Thoracic aorta (tissue), 2 donors: ENCODE data around the gene PPP6R3. TPM values are rescaled to one million over a fixed set of nuclear protein-coding genes. Genes with fewer than 3 reads are reported as not detected.

Source experiments
- ATAC-seq: fragments of 150-250 bp; one replicate; pipeline ENCODE4 v1.8.0; 2017; ENCODE audit warnings: low read depth; ENCODE audit not compliant: insufficient number of reproducible peaks, low FRiP score
- DNase-seq: peaks from one replicate; pipeline ENCODE4 v3.0.0-alpha.2; 2020; ENCODE audit warnings: low spot score
- H3K27ac ChIP-seq, 2 donors: fragments of 200-600 bp; sonication (generic); 1 replicate in 1 of 2; 2 replicates in 1 of 2; pipeline ENCODE4 v1.5.1; 2016; ENCODE audit warnings: mild to moderate bottlenecking in 2 of 2, moderate library complexity in 2 of 2
- H3K27me3 ChIP-seq: fragments of 200-600 bp; sonication (generic); replicated peaks from 2 replicates; pipeline ENCODE4 v1.6.0; 2016; ENCODE audit warnings: mild to moderate bottlenecking; ENCODE audit not compliant: insufficient read depth
- H3K36me3 ChIP-seq: fragments of 200-600 bp; sonication (generic); one replicate; pipeline ENCODE4 v1.5.1; 2016
- H3K4me1 ChIP-seq, 2 donors: fragments of 200-600 bp; sonication (generic); 1 replicate in 1 of 2; 2 replicates in 1 of 2; pipeline versions ENCODE4 v1.5.1 to v1.6.0; 2016; ENCODE audit warnings: low read depth in 2 of 2, mild to moderate bottlenecking in 1 of 2; ENCODE audit not compliant: control insufficient read depth in 1 of 2
- H3K4me3 ChIP-seq: fragments of 200-600 bp; sonication (generic); 2 replicates; pipeline ENCODE4 v1.5.1; 2016; ENCODE audit warnings: mild to moderate bottlenecking
- H3K9me3 ChIP-seq: fragments of 200-600 bp; sonication (generic); 2 replicates; pipeline ENCODE4 v1.5.1; 2016
- total RNA-seq, 2 donors: library from RNA; depleted of rRNA; stranded (reverse); fragments of >200 nt; gene quantifications; one replicate each; pipeline versions ENCODE4 v1.1.0 to v1.2.3, GENCODE V29; 2016
- TF ChIP-seq, protein P1 (sequence below): fragments of 200-600 bp; sonication (generic); IDR thresholded peaks from one replicate; pipeline ENCODE4 v1.5.1; 2019; ENCODE audit warnings: antibody characterized with exemption

The PPP6R3 gene
- total RNA-seq, 2 donors from 2014 or later: 75.4 to 166 TPM

DNA sequence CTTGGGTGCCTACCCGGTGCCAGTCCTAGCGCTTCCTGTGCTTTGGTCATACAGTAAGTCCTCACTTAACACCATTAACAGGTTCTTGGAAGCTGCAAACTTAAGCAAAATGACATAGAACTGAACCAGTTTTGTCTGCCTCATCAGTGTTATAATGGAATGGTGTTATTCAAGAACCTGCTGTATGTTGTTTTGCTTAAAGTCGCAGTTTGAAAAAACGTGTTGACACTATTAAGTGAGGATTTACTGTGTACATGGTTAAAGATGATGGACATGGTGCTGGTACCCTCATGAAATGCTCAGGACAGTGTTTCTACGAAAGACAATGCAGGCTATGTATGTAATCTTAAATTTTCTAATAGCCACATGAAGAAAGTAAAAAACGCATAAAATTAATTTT, 41.3 kb downstream of the PPP6R3 start:
- DNase-seq (no peak), ATAC-seq (no peak)
- H3K27me3 ChIP-seq: no peaks in the 10 kb centered on the region
- H3K27ac ChIP-seq: no peak overlapping the region
- no peaks in the 10 kb centered on the region for H3K36me3 ChIP-seq
- H3K4me3 ChIP-seq: no peak overlapping the region
- TF ChIP-seq, protein P1, sequence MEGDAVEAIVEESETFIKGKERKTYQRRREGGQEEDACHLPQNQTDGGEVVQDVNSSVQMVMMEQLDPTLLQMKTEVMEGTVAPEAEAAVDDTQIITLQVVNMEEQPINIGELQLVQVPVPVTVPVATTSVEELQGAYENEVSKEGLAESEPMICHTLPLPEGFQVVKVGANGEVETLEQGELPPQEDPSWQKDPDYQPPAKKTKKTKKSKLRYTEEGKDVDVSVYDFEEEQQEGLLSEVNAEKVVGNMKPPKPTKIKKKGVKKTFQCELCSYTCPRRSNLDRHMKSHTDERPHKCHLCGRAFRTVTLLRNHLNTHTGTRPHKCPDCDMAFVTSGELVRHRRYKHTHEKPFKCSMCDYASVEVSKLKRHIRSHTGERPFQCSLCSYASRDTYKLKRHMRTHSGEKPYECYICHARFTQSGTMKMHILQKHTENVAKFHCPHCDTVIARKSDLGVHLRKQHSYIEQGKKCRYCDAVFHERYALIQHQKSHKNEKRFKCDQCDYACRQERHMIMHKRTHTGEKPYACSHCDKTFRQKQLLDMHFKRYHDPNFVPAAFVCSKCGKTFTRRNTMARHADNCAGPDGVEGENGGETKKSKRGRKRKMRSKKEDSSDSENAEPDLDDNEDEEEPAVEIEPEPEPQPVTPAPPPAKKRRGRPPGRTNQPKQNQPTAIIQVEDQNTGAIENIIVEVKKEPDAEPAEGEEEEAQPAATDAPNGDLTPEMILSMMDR: no peak
- no peaks in the 10 kb centered on the region for H3K9me3 ChIP-seq
- peaks cover 52 to 80% of the 10 kb centered on the region in 2 donors for H3K4me1 ChIP-seq

DNA sequence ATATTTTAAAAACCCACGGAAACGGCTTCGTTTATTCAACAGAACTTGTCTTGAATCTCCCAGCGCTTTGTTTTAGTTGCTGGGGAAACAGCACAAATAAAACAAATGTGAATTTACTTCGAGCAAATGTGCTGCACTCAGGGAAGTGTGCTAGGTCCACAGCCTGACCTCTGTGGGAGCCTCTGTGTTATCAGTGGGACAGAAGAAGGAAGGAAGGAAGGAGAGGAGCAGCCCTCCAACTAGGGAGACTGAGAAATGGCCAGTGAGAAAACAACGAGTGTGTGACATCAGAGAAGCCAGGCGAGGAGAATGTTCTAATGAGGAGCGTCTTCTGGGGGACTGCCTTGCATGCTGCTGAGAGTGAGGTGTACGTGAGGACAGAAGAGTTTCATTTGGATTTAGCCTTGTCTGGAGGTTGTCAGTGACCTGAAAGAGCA, 42.7 kb downstream of the PPP6R3 start:
- no peak for ATAC-seq
- Histone ChIP-seq H3K27ac (no peak overlapping the region), H3K27me3 (no peaks in the 10 kb centered on the region), H3K36me3 (no peaks in the 10 kb centered on the region), H3K4me1 (peaks cover 49 to 82% of the 10 kb centered on the region in 2 donors), H3K4me3 (no peak overlapping the region), H3K9me3 (no peaks in the 10 kb centered on the region)
- TF ChIP-seq, protein P1: no peak
- DNase-seq: no peak

DNA sequence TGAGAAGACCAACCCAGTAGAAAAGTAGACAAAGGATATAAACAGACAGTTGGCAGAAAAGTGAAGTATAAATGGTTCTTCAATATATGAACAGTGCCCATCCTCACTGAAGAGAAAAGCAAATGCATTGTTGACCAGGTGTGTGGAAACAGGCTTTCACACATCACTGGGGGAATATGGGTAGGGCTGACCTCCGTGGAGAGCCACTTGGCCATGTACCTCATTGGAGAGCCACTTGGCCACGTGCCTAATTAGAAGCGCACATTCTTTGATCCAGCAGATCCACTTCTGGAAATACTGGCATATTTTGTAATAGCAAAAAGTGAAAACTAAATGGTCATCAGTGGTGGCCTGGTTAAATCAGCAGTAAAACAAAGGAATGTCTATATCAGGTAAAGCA, 43.2 kb downstream of the PPP6R3 start:
- no peak overlapping the region for H3K27ac ChIP-seq
- ATAC-seq (no peak), DNase-seq (no peak)
- H3K4me3 ChIP-seq: no peak overlapping the region
- H3K4me1 ChIP-seq: peaks cover 44 to 82% of the 10 kb centered on the region in 2 donors
- no peaks in the 10 kb centered on the region for H3K36me3 ChIP-seq
- no peaks in the 10 kb centered on the region for H3K27me3 ChIP-seq
- TF ChIP-seq, protein P1: no peak
- H3K9me3 ChIP-seq: no peaks in the 10 kb centered on the region

DNA sequence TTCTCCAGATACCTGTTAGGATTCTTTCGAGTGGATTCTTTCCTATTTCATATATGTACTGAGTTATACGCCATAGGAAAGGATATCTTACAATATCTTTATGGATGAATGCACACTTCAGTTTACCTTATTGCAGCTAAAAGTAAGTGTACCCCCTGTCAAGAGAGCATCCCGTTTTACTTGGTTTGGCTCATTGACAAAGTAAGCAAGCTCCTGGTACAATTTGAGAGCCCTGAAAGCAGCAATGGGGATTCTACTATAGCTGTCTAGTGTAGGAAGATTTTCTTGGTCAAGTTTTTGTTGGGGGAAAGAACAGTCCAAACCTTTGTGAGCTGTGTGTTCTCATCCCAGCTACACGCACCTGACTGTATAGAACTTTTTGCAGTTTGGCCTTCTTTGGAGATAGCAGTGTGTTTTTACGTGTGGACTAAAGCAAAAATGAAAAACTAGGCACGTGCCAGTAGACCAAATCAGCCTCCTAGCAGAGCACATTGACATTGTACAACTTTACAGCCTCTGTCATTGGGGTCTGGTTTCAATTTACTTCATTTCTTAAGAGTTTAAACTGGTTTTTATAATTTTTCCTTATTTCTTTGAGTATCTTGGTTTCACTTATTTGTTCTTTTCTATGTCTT, 44.0 kb downstream of the PPP6R3 start:
- H3K36me3 ChIP-seq: no peaks in the 10 kb centered on the region
- no peak for ATAC-seq
- H3K9me3 ChIP-seq: no peaks in the 10 kb centered on the region
- H3K4me3 ChIP-seq: no peak overlapping the region
- DNase-seq: no peak
- H3K27ac ChIP-seq: no peak overlapping the region
- peaks cover 39 to 81% of the 10 kb centered on the region in 2 donors for H3K4me1 ChIP-seq
- no peaks in the 10 kb centered on the region for H3K27me3 ChIP-seq
- TF ChIP-seq, protein P1: no peak

DNA sequence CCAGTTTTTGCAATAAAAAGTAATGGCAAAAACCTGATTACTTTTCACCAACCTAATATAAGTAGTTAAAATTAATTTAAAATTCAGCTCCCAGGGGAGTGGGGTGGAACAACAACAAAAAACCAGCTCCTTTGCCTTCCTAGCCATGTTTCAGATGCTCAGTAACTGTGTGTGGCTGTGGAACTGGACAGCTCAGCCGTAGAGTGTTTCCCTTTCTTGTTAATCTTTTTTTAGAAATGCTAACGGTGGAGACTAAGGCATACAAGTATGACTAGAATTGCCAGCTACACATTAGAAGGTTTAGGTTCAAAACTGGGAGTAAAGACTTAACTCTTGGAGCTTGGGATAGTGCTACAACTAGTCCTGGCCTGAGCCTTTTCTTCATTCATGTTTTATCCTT, 45.0 kb downstream of the PPP6R3 start:
- no peaks in the 10 kb centered on the region for H3K27me3 ChIP-seq
- DNase-seq (no peak), ATAC-seq (no peak)
- H3K36me3 ChIP-seq: no peaks in the 10 kb centered on the region
- TF ChIP-seq, protein P1: no peak
- peaks cover 33 to 72% of the 10 kb centered on the region in 2 donors for H3K4me1 ChIP-seq
- no peaks in the 10 kb centered on the region for H3K9me3 ChIP-seq
- no peak overlapping the region for H3K27ac ChIP-seq
- H3K4me3 ChIP-seq: no peak overlapping the region
